NAMALWA (cell line): ENCODE results near the gene RASAL3.

Experiments
- DNase-seq: peaks from one replicate; pipeline ENCODE4 v3.0.0-alpha.2; 2015; ENCODE audit warnings: low spot score

The RASAL3 gene

DNA sequence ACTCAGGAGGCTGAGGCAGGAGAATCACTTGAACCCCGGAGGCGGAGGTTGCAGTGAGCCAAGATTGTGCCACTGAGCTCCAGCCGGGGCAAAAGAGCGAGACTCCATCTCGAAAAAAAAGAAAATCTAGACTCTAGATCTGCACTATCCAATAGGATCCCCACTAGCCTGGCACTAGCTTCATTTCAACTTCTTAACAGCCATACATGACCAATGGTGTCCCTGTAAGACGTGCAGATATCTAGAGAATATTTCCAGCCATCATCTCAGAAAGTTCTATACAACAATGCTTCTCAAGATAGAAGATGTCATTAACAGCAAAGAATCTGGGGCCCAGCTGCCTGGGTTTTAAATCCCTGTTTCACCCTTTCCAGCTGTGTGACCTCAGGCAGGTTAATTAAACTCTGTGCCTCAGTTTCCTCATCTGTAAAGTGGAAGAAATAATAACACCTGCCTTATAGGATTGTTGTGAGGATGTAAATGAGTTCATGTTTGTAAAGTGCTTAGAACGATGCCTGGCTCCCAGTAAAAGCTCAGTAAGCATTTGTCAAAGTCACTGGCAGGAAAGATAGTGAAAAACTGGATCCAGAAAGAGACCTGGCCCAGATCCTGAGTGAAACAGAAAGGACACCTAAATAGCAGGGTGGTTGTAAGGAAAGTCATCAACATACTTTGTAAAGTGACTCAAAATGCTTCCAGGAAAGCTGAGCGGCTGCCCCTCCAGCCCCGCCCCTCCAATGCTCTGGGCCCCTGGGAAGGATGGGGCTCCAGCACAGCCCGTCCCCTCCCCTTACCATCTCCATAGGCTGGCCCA lies 28.1 kb downstream of the RASAL3 start:
- DNase-seq = no peak

DNA sequence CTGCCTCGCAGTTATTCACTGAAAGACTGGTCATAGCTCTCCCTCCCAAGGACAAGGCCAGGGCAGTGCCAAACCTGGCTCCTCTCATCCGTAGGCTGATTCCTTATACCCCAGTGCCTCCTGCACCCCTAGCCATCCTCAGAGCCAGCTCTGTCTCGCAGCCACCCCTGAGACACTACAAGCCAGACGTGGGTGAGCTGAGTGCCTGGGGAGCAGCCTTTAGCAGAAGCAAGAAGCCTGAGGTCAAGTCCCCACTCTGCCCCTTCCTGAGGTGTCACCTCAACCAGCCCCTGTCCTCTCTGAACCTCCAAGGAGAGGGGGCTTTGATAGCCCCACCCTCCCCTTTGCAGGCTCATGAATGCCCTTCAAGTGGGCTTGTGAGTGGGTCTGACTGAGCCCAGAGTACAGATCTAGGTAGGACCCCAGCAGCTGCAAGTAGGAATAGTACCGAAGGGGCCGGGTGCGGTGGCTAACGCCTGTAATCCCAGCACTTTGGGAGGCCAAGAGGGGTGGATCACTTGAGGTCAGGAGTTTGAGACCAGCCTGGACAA lies 30.8 kb downstream of the RASAL3 start:
- peak; percentile 15 for DNase-seq

DNA sequence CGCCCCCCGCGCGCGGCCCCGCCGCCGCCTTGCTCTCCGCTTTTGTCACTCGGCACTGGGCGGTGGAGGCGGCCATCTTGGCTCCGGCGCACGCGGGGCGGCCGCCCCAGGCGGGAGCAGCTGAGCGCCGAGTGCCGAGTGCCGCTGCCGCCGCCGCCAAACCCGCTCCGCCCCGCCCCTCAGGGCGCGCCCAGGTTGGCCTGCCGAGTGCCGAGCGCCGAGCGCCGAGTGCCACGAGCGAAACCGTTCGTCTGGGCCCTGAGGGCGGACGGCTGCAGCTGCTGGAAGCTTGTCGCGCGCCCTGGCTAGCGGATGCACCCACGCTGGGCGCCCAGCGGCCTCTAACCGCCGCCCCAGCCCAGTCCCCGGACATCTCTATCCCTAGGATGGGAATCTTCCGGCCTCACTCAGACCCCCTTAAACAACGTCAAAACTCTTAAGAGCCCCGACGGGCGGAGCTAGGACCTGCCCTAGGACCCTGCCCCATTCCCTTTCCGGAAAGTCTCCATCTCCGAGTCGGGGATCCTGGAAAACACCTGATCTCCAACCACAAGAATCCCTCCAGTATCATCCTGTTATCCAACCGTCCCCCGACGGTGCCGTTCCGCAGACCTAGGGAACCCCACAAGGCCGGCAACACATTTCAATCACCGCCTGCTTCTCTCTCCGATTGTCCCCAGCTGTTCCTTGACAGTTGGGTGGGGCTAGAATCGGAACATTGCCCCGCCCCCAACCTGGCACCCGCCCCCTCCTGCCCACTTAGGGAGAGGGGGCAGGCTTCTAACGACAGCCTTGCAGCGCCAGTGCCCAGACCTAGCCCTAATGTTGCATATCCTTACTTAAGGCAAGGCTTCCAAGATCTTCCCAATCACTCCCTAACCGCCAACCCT lies 31.5 kb downstream of the RASAL3 start:
- DNase-seq = peak; percentile 92

DNA sequence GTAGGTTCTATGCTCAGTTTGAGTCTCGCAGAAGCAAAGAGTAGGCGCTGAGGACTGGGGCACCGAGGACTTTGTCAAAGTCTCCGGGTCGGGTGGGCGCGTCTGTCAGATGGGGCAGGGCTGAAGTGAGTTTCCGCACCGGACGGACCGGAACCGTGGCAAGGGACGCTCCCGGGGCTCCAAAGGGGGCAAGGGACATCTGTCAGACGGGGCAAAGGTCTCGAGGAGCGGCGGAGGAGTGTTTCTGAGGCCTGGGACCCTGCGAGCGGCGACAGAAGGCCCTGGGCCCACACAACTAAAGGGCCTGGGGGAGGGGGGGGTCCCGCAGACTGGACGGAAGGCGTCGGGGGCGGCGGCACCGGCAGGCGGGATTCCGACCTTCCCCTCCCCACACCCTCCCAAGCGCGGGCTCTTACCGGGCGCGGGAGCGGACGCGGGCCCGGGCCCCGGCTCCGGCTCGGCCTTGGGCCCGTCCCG lies 32.3 kb downstream of the RASAL3 start:
- peak; percentile 40 for DNase-seq

DNA sequence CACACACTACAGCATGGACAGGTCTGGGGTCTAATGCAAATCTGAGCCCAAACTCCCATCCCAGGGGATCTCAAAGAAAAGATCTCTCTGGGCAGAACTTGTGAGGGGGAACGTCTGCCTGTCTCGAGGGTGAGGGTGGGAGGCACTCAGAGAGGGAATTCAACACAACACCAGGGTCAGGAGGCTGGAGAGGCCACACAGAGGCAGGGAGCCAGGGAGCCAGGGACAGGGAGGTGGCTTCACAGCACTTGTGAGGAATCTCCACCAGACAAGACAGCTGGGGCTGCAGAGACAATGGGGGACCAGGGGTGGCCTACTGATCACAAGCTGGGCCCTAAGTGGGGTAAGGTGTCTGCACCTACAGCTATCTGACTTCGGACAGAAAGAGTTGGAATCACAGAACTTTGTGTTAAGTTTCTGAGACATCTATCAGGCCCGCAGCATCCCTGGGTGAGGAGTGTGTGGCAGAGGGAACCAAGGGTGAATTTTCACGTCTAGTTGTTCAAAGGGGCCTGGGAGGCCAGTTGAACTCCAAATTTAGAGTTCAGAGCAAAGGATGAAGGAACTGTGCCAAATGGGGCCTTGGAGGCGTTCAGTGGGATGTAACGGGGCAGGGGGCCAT lies 32.8 kb downstream of the RASAL3 start:
- peak; percentile 15 for DNase-seq

DNA sequence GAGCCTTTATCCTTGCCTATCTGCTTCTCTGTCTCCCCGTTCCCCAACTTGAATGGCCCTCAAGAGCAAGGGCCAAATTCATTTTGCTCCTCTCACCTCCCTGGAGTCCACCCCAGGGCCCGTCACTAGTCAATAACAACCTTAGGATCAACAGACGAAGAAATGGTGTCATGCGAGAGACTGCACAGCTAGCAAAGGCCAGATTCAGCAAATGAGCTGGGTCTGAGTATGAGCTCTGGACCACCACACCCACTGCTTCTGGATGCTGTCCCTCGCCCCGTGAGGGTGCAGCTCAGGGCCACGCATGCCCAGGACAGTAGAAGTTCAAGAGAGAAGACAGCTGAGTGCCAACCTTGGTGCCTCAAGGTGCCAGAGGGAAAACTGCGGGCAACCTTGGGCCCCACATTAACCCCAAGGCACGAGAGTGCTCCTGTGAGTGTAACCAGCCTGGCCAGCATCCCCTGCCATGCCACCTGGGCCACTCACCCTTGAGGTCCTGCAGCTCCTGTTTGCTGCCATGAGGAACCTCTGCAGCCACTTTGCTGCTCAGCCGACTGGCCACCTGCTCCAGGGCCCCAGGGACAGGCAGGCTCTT lies 33.7 kb downstream of the RASAL3 start:
- no peak for DNase-seq

DNA sequence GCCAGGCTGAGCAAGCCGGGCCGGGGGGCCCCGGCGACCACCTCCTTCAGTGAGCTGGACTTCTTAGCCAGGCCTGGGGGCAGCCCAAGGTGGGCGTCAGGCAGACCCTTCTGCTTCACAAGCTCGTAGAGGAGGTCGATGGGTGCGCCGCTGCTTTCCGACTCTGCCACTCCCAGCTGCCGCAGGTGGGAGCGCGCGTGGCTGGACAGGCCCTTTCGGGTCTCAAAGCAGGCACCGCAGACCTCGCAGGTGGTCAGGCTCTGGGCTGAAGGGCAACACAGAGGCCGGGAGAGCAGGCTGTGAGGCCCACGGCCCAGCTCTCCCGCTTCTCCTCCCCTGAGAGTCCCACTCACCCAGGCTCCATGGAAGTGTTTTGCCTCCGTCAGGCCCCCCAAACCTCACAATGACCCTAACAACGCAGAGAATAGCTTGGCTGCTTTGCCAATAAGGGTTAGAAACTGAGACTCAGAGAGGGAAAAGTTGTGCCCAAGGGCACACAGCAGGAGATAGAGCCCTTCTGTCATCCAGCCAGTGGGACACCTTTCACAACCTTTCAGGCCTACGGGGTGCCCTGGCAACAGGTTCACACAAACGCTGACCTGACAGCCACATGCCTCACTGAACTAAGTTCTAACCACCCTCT lies 34.4 kb downstream of the RASAL3 start:
- no peak for DNase-seq

DNA sequence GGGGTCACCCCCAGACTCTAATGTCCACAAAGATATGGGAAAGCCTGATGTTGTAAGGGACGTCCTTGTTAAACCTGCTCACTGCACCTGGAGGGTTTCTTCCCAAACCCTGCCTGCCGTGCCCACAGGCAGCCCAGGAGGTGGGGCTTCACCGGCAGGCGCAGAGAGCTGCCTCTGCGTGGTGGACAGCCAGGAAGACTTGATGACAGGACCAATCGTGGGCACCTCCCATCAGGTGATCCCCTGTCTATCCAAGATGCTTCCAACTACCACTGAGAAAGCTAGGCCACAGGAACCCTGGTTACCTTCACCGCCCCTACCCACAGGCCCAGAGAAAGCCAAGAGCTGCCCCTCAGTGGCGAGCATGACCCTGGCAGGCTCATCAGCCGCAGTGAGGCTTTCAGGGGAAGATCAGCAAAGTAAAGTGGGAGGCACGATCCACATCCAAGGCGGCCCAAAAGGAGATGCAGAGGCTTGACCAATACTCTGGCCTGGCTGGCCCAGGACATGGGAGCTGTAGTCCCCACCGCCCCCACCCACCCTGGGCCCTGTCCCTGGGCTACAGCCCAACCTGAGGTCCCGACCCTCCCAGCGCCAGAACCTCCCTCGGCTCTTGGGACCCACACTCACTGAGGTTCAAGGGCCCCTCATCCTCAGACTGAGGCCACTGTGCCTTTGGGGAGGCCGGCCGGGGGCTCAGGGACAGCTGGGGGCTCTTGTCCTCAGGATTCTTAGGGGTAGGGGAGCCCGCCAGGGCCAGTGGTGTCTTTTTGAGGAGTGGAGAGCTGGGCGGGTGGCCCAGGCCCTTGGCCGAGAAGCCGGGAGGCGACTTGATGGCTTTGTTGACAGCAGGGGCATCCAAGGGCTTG lies 35.2 kb downstream of the RASAL3 start:
- DNase-seq = no peak

DNA sequence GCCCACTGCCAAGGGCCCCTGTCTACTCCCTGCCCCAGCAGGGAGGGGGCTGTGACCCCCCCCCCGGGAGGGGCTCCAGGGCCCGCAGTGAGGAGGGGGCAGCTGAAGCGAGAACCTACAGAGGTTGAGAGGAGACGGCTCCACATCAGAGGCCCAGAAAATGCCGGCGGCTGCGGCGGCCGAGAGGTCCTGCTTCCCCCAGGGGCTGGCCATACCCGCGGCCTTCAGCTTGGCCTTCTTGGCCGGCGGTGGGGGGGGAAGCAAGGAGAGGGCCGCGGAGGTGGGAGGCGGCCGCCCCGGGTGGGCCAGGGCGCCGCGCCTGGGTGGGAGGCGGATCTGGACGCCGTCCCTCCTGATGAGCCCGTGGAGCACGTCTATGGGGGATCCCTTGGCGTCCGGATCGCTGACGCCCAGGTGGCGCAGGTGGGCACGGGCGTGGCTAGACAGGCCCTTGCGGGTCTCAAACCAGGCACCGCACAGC lies 36.3 kb downstream of the RASAL3 start:
- DNase-seq = no peak

DNA sequence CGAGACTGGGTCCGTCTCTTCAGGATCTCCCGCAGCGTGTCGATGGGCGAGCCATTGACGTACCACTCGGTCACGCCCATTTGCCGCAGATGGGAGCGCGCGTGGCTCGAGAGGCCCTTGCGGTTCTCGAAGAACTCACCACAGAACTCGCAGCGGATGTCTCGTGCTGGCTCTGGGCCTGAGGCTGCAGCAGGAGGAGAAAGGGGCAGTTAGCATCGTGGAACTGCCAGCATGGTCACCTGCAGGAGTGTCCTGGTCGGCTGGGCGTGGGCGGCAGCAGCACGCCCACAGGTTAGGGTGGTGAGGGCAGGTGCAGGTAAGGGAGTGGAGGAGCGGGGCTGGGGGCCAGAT lies 37.0 kb downstream of the RASAL3 start:
- DNase-seq = no peak

DNA sequence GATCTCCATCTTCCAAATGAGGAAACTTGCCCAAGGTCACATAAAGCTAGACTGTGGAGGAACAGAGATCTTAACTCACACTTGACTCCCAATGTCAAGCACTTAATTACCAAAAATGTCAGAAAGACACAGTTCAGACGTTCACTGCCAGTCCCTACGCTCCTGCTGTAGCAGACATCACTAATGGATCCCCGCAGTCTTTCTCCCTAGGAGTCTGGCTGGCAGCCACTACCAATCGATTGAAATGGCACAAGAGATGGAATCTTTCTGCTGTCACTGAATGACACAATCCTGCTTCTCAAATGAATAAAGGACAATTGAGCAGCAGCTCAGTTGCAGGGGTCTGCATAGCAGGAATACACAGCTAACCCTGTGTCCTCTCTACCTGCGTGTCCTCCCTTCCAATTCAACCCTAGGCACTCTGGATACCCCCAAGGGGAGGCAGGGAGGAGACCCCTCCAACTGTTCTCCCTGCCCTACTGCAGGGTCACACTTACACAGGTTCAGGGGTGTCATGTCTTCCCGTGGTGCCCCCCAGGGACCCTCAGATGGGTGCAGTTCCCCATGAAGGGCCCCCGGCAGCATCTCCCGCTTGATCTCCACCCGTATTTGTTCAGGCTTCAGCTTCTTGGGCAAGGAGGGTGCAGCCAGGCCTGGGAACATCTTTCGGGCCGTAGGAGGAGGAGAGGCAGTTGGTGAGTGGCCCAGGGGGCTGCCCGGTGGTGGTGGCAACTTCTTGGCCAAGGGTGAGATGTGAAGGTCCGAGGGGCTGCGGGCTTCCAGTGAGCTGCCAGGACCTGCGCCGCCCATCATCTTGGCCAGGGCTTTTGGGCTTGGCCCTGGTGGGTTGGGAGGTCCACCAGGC lies 37.6 kb downstream of the RASAL3 start:
- no peak for DNase-seq

DNA sequence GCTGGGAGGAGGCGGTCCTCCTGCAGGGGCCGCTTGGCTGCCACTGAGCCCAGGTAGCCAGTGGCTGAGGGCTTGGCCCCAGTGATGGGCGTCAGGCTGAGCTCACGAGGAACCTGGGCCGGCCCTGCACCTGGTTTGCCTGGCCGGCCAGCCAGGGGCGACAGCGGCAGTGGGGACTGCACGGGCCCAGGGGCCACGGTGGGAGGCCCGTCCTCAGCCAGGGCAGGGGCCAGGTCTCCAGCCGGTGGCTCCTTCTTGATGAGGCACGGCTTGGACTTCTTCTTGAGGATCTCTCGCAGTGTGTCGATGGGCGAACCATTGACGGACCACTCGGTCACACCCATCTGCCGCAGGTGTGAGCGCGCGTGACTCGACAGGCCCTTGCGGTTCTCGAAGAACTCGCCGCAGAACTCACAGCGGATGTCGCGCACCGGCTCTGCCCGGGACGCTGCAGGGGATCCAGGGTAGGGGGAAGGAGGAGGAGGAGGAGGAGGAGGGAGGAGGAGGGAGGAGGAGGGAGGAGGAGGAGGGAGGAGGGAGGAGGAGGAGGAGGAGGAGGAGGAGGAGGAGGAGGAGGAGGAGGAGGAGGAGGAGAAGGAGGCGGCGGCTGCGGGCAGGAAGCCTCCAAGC lies 38.9 kb downstream of the RASAL3 start:
- DNase-seq = no peak

DNA sequence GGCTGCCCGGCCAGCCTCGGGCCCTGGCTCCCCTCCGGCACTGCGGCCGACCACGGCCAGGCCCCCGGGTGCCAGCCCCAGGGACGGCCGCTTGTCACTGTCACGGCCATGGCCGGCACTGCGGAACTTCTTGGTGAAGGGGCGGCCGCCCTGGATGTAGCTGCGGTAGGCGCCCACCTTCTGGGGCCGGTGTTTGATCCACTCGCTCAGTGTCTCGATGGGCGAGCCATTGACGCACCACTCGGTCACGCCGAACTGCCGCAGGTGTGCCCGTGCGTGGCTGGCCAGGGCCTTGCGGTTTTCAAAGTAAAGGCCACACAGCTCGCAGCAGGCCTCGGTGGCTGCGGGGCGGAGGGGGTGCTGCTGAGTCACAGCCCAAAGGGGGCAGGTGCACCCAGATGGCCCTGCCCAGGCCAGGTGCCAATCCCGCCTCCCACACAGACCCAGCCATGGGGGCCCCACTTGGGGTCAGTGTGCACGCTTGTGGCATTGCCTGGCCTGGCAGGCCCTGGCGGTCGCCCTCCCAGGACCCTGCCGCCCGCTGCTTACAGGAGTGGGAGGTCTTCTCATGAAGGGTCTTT lies 39.6 kb downstream of the RASAL3 start:
- no peak for DNase-seq

DNA sequence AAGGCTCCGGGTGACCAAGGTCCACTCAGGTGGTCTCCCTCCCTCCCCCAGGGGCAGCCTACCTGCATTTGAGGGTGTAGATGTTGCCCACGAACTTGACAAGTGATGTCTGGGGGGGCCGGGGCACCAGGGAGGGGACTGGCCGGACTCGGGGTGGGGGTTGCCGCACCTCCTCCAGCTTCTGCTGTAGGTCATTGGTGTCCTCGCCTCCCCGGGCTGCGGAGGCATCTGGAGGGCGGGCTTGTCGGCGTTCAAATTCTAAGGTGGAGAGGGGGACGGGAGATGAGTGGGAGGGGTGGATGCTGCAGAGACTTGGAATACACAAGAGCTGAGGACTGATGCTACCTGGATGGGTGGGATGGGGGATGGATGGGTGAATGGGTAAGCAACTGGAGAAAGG lies 40.2 kb downstream of the RASAL3 start:
- no peak for DNase-seq

DNA sequence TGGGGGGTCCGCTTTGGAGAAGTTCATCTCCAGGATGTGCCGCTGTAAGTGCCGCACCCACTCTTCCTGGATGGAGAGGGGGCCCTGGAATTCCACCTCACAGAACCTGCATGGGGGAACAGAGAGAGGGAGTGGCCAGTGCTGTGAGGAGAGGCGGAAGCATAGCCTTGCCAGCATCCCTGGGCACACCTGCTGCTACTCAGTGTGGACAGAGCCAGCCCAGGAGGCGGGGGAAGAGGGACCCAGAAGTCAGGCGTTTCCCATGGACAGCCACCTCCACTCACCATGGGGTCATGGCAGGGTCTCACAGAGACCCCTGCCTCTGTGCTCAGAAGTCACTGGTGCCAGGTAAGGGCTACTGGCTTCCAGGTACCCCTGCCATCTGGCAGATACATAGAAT lies 41.2 kb downstream of the RASAL3 start:
- no peak for DNase-seq

DNA sequence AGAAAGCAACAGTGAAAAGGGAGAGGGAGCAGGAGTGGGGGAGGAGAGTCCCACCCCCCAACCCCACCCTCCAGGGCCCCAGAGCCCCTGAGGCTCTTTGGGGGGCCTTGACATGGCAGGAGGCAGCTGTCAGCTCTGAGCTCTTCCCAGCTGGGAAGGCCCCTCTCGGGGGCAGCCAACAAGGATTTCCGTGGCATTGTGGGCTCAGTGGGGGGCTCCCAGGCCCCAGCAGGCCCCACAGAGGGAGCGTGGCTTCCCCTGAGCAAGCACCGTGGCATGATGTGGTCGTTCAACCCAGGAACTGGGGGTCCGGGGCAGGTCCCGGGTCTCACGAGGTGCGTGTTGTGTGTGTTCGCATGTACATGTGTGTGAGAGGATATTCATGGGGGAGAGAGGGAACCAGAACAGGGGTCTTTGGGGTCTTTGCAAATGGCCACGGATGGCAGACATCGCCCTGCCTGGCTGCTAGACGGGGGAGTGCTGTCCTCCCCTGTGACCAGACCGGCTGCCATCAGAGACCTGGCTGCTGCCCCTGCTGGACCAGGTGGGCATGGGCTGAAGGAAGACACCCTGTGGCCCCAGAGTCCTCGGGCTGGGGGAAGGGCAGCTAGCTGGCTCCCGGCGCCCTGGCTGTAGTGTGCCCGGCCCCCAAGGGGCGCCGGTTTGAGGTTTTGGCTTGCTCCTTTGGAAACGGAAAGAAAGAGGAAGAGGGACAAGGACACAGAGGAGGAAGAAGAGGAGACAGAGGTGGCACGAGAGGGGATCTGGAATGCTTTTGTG lies 41.9 kb downstream of the RASAL3 start:
- DNase-seq = no peak

DNA sequence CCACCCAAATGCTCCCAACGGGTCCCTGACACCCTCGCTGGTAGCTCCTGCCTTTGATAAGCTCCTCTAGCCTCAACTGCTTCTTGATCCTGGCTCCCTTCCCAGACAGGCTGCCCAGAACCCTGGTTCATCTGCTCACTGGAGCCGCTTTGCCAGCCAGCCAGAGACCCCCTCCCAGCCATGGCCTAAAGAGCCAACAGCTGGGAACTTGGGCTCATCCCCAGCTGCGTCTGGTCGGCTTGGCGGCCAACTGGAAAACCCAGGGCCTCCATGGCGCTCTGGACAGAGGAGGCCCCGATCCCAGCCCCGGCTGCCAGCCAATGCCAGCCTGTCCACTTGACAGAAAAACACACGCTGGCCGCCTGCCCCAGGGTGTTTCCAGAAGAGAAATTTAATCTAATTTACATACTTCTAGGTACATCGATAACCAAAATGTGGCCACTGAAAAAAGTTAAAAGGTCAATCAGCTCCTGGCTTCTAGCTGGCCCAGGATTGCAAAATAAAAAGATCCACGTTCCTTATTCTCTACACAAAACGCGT lies 42.6 kb downstream of the RASAL3 start:
- DNase-seq = no peak
